ENCODE results near the gene PARP9. TPM values are rescaled to one million over a fixed set of nuclear protein-coding genes. Genes with fewer than 3 reads are reported as not detected.

Gene PARP9
- total RNA-seq, 1 donor from 2014 or later, result 9.1 TPM

GRCh38 chr3:122515870-122516269 is 48.2 kb downstream of the PARP9 start:
- Mint-ChIP-seq H3K4me3 (ENCODE audit: unreplicated experiment) (no peak overlapping the region), H3K4me1 (ENCODE audit: low read depth) (peaks cover 32% of the 10 kb centered on the region), H3K9me3 (ENCODE audit: low read depth) (no peaks in the 10 kb centered on the region), H3K27me3 (ENCODE audit: low read depth) (no peaks in the 10 kb centered on the region), H3K27ac (ENCODE audit: unreplicated experiment) (no peak overlapping the region), H3K36me3 (ENCODE audit: low read depth) (peaks cover 2% of the 10 kb centered on the region)
- TF ChIP-seq CTCF (IDR thresholded peaks at IDR 0.05), result no peak
- no peak for DNase-seq (ENCODE audit: low spot score)

GRCh38 chr3:122515020-122515468 is 49.1 kb downstream of the PARP9 start:
- Mint-ChIP-seq H3K27ac (ENCODE audit: unreplicated experiment) (peak overlapping the region; percentile 84), H3K27me3 (ENCODE audit: low read depth) (no peaks in the 10 kb centered on the region), H3K36me3 (ENCODE audit: low read depth) (peaks cover 2% of the 10 kb centered on the region), H3K9me3 (ENCODE audit: low read depth) (no peaks in the 10 kb centered on the region), H3K4me3 (ENCODE audit: unreplicated experiment) (peak overlapping the region; percentile 84), H3K4me1 (ENCODE audit: low read depth) (peaks cover 34% of the 10 kb centered on the region)
- TF ChIP-seq CTCF (IDR thresholded peaks at IDR 0.05), result no peak
- DNase-seq (ENCODE audit: low spot score), result no peak

- no peak for TF ChIP-seq CTCF (IDR thresholded peaks at IDR 0.05)
- Mint-ChIP-seq H3K4me3 (ENCODE audit: unreplicated experiment) (peak within 1 kb of the TSS; percentile 97), H3K9me3 (ENCODE audit: low read depth) (no peaks in the 10 kb centered on the region), H3K27me3 (ENCODE audit: low read depth) (no peaks in the 10 kb centered on the region), H3K27ac (ENCODE audit: unreplicated experiment) (peak within 1 kb of the TSS; percentile 98), H3K4me1 (ENCODE audit: low read depth) (peaks cover 41% of the 10 kb centered on the region), H3K36me3 (ENCODE audit: low read depth) (peaks cover 2% of the 10 kb centered on the region)
- peak; percentile 95 for DNase-seq (ENCODE audit: low spot score)
Measured at GRCh38 chr3:122514123-122515019, 49.7 kb downstream of the PARP9 start, which contains the start of gene KPNA1. Gene KPNA1, minus strand, starts transcription at chr3:122514939. Its CDS starts 18,374 bp downstream, at chr3:122496565.

GRCh38 chr3:122513386-122514122 is 50.5 kb downstream of the PARP9 start:
- no peak for TF ChIP-seq CTCF (IDR thresholded peaks at IDR 0.05)
- no peak for DNase-seq (ENCODE audit: low spot score)
- peaks cover 2% of the 10 kb centered on the region for H3K36me3 Mint-ChIP-seq (ENCODE audit: low read depth)
- H3K4me1 Mint-ChIP-seq (ENCODE audit: low read depth), result peaks cover 43% of the 10 kb centered on the region
- H3K27me3 Mint-ChIP-seq (ENCODE audit: low read depth), result no peaks in the 10 kb centered on the region
- H3K27ac Mint-ChIP-seq (ENCODE audit: unreplicated experiment), result peak overlapping the region; percentile 98
- peak overlapping the region; percentile 97 for H3K4me3 Mint-ChIP-seq (ENCODE audit: unreplicated experiment)
- H3K9me3 Mint-ChIP-seq (ENCODE audit: low read depth), result no peaks in the 10 kb centered on the region

- Mint-ChIP-seq H3K4me3 (ENCODE audit: unreplicated experiment) (no peak overlapping the region), H3K4me1 (ENCODE audit: low read depth) (peaks cover 43% of the 10 kb centered on the region)
- TF ChIP-seq CTCF (IDR thresholded peaks at IDR 0.05), result no peak
Measured at GRCh38 chr3:122512284-122512683, 51.8 kb downstream of the PARP9 start.

More at GRCh38 chr3:122512284-122512683, 51.8 kb downstream of the PARP9 start:
- peaks cover 2% of the 10 kb centered on the region for H3K36me3 Mint-ChIP-seq (ENCODE audit: low read depth)
- H3K27me3 Mint-ChIP-seq (ENCODE audit: low read depth), result no peaks in the 10 kb centered on the region
- DNase-seq (ENCODE audit: low spot score), result no peak
- H3K27ac Mint-ChIP-seq (ENCODE audit: unreplicated experiment), result peak overlapping the region; percentile 8
- no peaks in the 10 kb centered on the region for H3K9me3 Mint-ChIP-seq (ENCODE audit: low read depth)

All from chondrocyte (in vitro differentiated cells).